GM21723 (cell line): ENCODE data around the gene XRCC5.

ENCODE experiments used
- ATAC-seq: cut with Tn5 transposase; IDR thresholded peaks from one replicate; pipeline ENCODE4 v1.9.1; 2021; ENCODE audit warnings: mild to moderate bottlenecking, moderate library complexity; ENCODE audit not compliant: unreplicated experiment

Gene XRCC5

GRCh38 chr2:216083464-216084281 lies 25.5 kb upstream of the XRCC5 start:
- no peak for ATAC-seq

- ATAC-seq: no peak
Observed at GRCh38 chr2:216084547-216084946, 24.6 kb upstream of the XRCC5 start.

DNA sequence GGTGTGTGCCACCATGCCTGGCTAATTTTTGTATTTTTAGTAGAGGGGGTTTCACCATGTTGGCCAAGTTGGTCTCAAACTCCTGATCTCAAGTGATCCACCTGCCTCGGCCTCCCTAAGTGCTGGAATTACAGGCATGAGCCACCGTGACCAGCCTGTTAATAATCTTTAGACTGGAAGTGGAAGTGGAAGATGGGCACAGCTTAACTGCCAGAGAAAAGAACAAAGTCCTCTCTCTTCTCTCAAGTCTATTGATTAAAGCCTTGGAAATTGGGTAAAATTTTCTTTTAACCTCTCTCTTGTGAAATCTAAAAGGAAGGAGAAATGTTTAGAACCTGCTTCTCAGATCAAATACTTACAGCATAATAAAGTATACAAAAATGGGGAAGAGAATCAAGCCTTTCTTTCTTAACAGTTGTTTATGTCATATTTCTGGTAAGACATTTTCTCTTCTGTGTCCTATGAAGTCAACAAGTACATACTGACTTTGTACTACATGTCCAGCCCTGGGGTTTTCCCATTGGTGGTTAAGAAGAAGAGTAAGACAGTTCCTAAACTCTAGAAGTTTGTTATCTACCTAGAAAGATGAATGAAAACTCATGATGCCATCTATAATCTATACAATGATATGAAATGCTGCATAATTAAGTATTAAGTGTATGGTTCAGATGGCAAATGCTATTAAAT lies 22.8 kb upstream of the XRCC5 start:
- ATAC-seq: no peak

DNA sequence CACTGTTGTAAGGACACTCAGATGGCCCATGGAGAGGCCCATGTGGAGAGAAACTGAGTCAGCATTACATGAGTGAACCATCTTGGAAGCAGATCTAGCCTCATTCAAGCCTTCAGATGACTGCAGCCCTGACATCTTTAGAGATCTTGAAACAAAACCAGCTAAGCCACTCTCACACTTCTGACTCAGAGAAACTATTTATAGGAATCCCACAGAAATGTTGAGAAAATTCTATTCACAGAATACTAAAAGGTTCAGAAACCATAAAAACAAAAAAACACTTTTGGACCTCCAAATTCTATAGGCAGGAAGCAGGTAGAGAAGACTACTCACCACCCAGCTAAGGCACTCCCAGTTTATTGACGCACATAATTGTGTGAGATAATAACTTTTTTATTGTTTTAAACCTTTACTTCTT lies 18.8 kb upstream of the XRCC5 start:
- ATAC-seq: peak; percentile 76

DNA sequence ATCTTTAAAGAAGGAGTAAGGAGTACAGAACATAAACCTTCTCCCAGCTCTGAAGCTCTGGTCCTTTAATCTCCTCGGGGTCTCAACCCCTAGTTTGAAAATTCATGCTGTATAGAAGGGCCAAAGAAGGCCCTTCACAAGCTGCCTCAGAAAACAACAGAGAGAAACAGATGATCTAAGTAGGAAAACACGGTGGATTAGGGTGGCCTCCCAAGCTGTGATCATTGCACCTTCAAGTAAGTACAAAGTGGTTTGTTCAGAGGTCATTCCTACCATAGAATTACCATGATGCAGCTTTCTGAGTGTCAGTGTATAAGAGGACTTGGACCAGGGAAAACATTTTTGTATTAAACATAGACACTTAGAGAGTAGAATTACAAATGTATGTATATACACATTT lies 16.5 kb upstream of the XRCC5 start:
- ATAC-seq: no peak

GRCh38 chr2:216094701-216095100 lies 14.4 kb upstream of the XRCC5 start:
- ATAC-seq: no peak

GRCh38 chr2:216098421-216099334 lies 10.5 kb upstream of the XRCC5 start:
- no peak for ATAC-seq

DNA sequence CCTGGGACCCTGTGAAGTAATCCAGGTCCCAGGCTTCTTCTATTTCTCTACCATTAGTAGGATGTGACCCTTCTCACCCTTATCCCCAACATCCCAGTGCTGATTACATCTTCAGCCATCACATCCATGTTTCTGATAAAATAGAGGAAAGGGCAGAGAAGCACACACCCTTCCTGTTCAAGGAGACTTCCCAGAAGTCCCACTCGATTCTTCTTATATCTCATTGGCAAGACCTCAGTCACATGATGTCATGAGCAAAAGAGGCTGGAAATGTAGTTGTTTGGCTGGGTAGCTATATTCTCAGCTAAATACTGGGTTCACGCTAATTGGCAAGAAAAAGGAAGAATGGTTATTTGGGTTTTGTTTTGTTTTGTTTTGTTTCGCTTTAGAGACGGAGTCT lies 8.0 kb upstream of the XRCC5 start:
- no peak for ATAC-seq

DNA sequence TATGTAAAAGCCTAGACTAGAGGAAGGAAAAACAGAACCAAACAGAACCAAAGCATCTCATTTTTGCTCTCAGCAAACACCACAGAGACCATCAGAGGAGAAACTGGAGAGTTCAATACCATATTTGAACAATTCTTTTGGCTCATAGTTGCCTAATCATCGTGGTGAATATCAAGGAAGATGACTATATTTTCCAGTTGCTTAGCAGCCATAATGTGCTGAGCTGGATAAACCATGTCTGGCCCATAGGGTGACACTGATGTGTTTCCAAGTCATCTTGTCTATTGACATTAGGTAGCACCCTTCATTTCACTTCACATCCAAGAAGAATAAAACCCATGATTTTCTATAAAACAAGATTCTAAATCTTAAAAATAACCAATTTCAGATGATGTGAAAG lies 5.9 kb upstream of the XRCC5 start:
- ATAC-seq: no peak

DNA sequence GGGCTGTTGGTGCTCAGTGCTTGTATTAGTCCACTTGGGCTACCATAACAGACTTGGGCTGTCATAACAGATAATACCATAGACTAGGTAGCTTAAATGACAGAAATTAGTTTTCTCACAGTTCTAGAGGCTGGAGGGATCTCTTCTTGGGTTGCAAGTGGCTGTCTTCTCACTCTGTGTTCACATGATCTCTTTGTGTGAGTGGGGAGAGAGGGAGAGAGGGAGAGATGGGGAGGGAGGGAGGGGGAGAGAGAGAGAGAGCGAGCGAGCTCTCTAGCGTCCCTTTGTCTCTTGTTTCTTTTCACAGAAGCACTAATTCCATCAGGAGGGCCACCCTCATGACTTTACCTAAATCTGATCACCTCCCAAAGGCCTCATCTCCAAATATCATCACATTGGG lies 4.5 kb upstream of the XRCC5 start:
- ATAC-seq: no peak

DNA sequence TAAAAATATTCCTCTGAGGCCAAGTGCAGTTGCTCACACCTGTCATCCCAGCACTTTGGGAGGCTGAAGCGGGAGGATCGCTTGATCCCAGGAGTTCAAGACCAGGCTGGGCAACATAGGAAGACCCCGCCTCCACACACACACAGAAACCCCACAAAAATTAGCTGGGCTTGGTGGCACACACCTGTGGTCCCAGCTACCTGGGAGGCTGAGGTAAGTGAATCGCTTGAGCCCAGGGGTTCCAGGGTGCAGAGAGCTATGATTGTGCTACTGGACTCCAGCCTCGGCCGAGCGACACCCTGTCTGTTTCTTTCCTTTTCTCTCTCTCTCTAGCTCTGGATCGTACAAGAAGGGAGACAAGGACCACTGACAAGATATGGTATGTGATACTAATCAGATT lies 1.8 kb upstream of the XRCC5 start:
- no peak for ATAC-seq

- ATAC-seq: no peak
Observed at GRCh38 chr2:216107760-216108159, 1.4 kb upstream of the XRCC5 start.

DNA sequence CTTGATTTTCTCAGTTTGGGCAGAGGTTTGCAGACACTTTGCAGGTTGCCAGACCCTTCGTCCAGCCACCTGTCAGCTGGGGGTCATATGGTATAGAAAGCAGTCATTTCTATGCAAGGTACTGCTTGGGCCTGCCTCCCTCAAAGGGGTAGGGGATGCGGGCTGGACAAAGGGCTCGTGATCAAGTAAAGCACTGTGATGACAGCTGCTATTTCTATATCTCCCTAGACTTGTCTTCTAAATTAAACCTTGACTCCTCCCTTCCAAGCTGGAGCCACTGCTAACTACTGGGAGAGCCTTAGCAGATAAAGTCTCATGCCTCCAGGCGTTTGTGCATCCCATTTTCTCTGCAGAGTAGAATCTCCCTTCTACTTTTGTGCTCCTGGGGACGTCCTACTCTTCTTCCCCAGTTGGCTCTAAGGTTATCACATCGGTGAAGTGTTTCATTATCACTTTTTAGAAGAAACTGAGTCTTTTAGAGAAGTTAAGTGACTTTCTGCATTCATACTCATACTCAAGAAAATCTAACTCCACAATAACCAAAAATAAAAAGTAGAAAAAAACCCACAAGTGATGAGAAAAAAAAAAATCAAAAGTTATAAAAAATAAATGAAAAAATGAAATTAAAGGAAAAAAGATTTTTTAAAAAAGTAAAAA lies 710 bp upstream of the XRCC5 start:
- ATAC-seq: no peak

DNA sequence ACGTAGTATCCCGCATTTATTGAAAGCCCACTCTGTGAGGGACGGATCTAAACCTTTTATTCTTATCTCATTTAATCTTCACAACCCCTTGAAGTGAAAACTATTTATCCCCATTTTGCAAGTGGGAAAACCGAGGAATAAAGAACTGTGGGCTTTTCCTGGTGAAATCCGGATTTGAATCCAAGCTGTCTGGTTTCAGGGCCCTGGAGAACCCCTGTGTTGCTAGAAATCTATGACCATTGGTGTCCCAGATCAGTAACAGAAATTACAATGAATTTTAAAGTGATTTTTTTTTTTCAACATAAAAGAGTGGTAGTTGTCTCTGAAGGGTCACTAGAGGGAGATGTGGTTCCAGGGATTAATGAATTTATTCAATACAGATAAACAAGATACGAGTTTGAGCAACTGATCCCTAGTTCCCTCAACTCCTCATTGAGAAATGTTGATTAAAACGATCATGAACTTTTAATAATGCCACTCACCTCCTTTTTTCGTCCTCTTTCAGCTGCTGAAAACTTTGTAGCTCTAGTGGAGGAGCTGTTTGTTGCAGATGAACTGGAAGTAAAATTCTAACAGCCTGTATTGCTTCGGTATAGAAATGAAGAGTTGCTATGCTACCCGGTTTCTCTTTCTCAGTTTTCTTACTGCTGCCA lies 940 bp downstream of the XRCC5 start:
- ATAC-seq: no peak

GRCh38 chr2:216110620-216111019 lies 1.5 kb downstream of the XRCC5 start:
- ATAC-seq: no peak

- ATAC-seq: no peak
Observed at GRCh38 chr2:216111122-216111521, 2.0 kb downstream of the XRCC5 start.

DNA sequence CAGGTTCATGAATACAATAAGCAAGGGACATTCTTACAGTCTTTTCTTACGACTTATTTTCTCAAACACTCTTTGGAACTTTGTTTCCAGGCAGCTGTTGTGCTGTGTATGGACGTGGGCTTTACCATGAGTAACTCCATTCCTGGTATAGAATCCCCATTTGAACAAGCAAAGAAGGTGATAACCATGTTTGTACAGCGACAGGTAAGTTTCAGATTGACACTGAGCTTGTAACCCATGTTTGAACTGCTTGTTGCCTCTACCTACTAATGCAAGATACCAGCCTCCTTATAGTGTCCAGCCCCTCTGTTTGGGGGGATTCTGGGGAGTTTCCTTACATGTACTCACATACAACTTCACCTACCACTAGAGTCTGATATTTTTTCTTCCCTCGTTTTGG lies 3.8 kb downstream of the XRCC5 start:
- ATAC-seq: no peak

GRCh38 chr2:216113572-216113971 lies 4.4 kb downstream of the XRCC5 start:
- peak; percentile 63 for ATAC-seq

GRCh38 chr2:216114382-216114713 lies 5.2 kb downstream of the XRCC5 start:
- no peak for ATAC-seq

DNA sequence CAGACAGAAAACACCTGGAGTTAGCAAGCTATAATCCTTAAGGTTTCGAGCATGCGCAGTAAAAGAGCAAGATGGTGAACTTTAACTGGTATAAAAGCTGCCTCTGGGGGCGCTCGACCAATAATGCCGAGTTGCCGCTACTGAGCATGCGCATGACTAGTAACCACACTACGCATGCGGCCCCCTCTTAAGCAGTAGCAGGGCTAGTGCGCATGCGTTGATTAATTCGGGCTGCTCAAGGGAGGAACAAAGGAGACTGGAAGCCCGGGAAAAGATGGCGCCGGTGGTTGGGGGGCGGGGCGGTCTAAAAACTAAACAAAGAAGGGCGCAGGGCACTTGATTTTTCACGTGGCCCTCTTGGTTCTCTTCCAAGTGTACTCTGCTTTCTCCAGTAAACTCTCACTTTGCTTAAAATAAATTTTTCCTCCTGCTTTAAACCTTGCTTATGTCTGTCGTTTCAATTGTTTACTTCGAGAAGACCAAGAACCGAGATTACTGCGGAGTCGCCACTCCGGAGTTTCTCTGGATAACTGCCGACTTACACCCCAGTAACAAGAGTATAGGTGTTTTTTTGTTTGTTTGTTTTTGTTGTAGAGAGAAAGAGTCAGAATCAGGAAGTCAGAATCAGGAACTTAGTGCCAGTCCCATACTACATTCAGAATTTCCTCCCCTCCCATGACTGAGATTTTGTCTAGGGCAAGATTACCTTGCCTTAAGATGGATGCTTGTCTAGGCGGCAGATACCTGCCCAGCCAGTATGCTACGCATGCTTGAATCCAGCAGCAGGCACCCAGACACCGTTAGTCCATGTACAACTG lies 5.8 kb downstream of the XRCC5 start:
- peak; percentile 52 for ATAC-seq
